Measurements from ENCODE around the gene LHX5. TPM values are rescaled to one million over a fixed set of nuclear protein-coding genes. Genes with fewer than 3 reads are reported as not detected.

LHX5 gene
- total and polyA plus RNA-seq, 4 donors, result not detected

GRCh38 chr12:113420996-113421595 is 50.6 kb downstream of the LHX5 start:
- H3K27ac ChIP-seq (ENCODE audit: low read depth in 1 of 2, low read length in 2 of 2), result peak overlapping the region; percentile 78 to 95
- H3K9me3 ChIP-seq (ENCODE audit: control insufficient read depth in 4 of 4, low read length in 3 of 4), result no peaks in the 10 kb centered on the region
- H3K4me3 ChIP-seq (ENCODE audit: low read depth in 1 of 3, low read length in 3 of 3), result no peak overlapping the region
- peak overlapping the region in 1 of 2 donors; percentile 33 for H3K9ac ChIP-seq (ENCODE audit: low read depth in 1 of 2, low read length in 2 of 2)
- TF ChIP-seq MAX (IDR thresholded peaks at IDR 0.05) (peak; percentile 34), YY1 (IDR thresholded peaks at IDR 0.05) (peak; percentile 27), SP1 (IDR thresholded peaks at IDR 0.05) (peak; percentile 72), RXRA (IDR thresholded peaks at IDR 0.05) (peak; percentile 68 to 88), FOXA2 (IDR thresholded peaks at IDR 0.05) (no peak), RAD21 (IDR thresholded peaks at IDR 0.05) (peak in 1 of 2 donors; percentile 21), ZBTB33 (IDR thresholded peaks at IDR 0.05) (no peak), HNF4A (conservative IDR thresholded peaks at IDR 0.05) (peak; percentile 85 to 87), HNF4G (IDR thresholded peaks at IDR 0.05) (peak; percentile 35)
- peak; percentile 86 for DNase-seq (ENCODE audit: low spot score)
- H3K4me1 ChIP-seq (ENCODE audit: control insufficient read depth in 4 of 4, insufficient read depth in 4 of 4, low read length in 3 of 4), result peaks cover 6 to 60% (median 36%) of the 10 kb centered on the region in 4 donors
- 32% methylated on average over 2 of the region's 2 CpGs for WGBS
- H3K27me3 ChIP-seq (ENCODE audit: control insufficient read depth in 4 of 4, insufficient read depth in 4 of 4, low read length in 3 of 4), result no peaks in the 10 kb centered on the region
- H3K36me3 ChIP-seq (ENCODE audit: control insufficient read depth in 4 of 4, insufficient read depth in 3 of 4, low read depth in 1 of 4, low read length in 3 of 4), result no peaks in the 10 kb centered on the region

GRCh38 chr12:113418213-113418879 is 53.3 kb downstream of the LHX5 start:
- peak overlapping the region; percentile 86 to 89 for H3K27ac ChIP-seq (ENCODE audit: low read depth in 1 of 2, low read length in 2 of 2)
- no peaks in the 10 kb centered on the region for H3K9me3 ChIP-seq (ENCODE audit: control insufficient read depth in 4 of 4, low read length in 3 of 4)
- 16% methylated on average over 13 of the region's 13 CpGs for WGBS
- peaks cover 4 to 79% (median 54%) of the 10 kb centered on the region in 4 donors for H3K4me1 ChIP-seq (ENCODE audit: control insufficient read depth in 4 of 4, insufficient read depth in 4 of 4, low read length in 3 of 4)
- H3K9ac ChIP-seq (ENCODE audit: low read depth in 1 of 2, low read length in 2 of 2), result peak overlapping the region; percentile 15 to 75
- no peak overlapping the region for H3K4me3 ChIP-seq (ENCODE audit: low read depth in 1 of 3, low read length in 3 of 3)
- no peaks in the 10 kb centered on the region for H3K27me3 ChIP-seq (ENCODE audit: control insufficient read depth in 4 of 4, insufficient read depth in 4 of 4, low read length in 3 of 4)
- peak; percentile 79 for DNase-seq (ENCODE audit: low spot score)
- no peaks in the 10 kb centered on the region for H3K36me3 ChIP-seq (ENCODE audit: control insufficient read depth in 4 of 4, insufficient read depth in 3 of 4, low read depth in 1 of 4, low read length in 3 of 4)
- TF ChIP-seq MAX (IDR thresholded peaks at IDR 0.05) (peak; percentile 97), RXRA (IDR thresholded peaks at IDR 0.05) (peak; percentile 99 to 100), HNF4G (IDR thresholded peaks at IDR 0.05) (no peak), ZBTB33 (IDR thresholded peaks at IDR 0.05) (peak; percentile 94), SP1 (IDR thresholded peaks at IDR 0.05) (peak; percentile 99), FOXA2 (IDR thresholded peaks at IDR 0.05) (no peak), TAF1 (conservative IDR thresholded peaks at IDR 0.05) (peak; percentile 69), JUND (IDR thresholded peaks at IDR 0.05) (peak; percentile 46 to 88), EGR1 (IDR thresholded peaks at IDR 0.05; ENCODE audit: low read depth in 2 of 2) (peak; percentile 55 to 87), NR2F2 (IDR thresholded peaks at IDR 0.05) (peak; percentile 84), FOXA1 (IDR thresholded peaks at IDR 0.05) (peak; percentile 76), YY1 (IDR thresholded peaks at IDR 0.05) (peak; percentile 67), GABPA (IDR thresholded peaks at IDR 0.05 in 1 of 2, conservative IDR thresholded peaks at IDR 0.05 in 1 of 2) (peak in 1 of 2 donors; percentile 78), RAD21 (IDR thresholded peaks at IDR 0.05) (peak; percentile 44 to 54), HNF4A (conservative IDR thresholded peaks at IDR 0.05) (peak; percentile 82 to 87)
- TF ChIP-seq, protein P1, sequence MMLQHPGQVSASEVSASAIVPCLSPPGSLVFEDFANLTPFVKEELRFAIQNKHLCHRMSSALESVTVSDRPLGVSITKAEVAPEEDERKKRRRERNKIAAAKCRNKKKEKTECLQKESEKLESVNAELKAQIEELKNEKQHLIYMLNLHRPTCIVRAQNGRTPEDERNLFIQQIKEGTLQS (IDR thresholded peaks at IDR 0.05), result peak; percentile 85
- TF ChIP-seq, protein P2, sequence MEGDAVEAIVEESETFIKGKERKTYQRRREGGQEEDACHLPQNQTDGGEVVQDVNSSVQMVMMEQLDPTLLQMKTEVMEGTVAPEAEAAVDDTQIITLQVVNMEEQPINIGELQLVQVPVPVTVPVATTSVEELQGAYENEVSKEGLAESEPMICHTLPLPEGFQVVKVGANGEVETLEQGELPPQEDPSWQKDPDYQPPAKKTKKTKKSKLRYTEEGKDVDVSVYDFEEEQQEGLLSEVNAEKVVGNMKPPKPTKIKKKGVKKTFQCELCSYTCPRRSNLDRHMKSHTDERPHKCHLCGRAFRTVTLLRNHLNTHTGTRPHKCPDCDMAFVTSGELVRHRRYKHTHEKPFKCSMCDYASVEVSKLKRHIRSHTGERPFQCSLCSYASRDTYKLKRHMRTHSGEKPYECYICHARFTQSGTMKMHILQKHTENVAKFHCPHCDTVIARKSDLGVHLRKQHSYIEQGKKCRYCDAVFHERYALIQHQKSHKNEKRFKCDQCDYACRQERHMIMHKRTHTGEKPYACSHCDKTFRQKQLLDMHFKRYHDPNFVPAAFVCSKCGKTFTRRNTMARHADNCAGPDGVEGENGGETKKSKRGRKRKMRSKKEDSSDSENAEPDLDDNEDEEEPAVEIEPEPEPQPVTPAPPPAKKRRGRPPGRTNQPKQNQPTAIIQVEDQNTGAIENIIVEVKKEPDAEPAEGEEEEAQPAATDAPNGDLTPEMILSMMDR (IDR thresholded peaks at IDR 0.05; ENCODE audit: low read depth, low read length, missing input control), result no peak
- TF ChIP-seq, protein P3, sequence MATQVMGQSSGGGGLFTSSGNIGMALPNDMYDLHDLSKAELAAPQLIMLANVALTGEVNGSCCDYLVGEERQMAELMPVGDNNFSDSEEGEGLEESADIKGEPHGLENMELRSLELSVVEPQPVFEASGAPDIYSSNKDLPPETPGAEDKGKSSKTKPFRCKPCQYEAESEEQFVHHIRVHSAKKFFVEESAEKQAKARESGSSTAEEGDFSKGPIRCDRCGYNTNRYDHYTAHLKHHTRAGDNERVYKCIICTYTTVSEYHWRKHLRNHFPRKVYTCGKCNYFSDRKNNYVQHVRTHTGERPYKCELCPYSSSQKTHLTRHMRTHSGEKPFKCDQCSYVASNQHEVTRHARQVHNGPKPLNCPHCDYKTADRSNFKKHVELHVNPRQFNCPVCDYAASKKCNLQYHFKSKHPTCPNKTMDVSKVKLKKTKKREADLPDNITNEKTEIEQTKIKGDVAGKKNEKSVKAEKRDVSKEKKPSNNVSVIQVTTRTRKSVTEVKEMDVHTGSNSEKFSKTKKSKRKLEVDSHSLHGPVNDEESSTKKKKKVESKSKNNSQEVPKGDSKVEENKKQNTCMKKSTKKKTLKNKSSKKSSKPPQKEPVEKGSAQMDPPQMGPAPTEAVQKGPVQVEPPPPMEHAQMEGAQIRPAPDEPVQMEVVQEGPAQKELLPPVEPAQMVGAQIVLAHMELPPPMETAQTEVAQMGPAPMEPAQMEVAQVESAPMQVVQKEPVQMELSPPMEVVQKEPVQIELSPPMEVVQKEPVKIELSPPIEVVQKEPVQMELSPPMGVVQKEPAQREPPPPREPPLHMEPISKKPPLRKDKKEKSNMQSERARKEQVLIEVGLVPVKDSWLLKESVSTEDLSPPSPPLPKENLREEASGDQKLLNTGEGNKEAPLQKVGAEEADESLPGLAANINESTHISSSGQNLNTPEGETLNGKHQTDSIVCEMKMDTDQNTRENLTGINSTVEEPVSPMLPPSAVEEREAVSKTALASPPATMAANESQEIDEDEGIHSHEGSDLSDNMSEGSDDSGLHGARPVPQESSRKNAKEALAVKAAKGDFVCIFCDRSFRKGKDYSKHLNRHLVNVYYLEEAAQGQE (IDR thresholded peaks at IDR 0.05), result peak; percentile 62
